SJSA1 (cell line): ENCODE results near the gene NXNL1. TPM values are rescaled to one million over a fixed set of nuclear protein-coding genes. Genes with fewer than 3 reads are reported as not detected.
A peak's percentile ranks its signal among the peaks of the same experiment; 100 is the strongest.

Source experiments
- DNase-seq, 2 experiments: peaks; one replicate each; pipeline ENCODE4 v3.0.0-alpha.2; 2015 to 2020; ENCODE audit warnings: low spot score in 2 of 2, low read depth in 1 of 2
- H3K27ac ChIP-seq: fragments of 250-450 bp; sonication (Bioruptor Pico); 2 replicates; pipeline ENCODE4 v1.5.1; 2020; ENCODE audit warnings: mild to moderate bottlenecking, moderate library complexity
- H3K27me3 ChIP-seq: fragments of 250-450 bp; sonication (Bioruptor Pico); replicated peaks from 2 replicates; pipeline ENCODE4 v1.5.1; 2020; ENCODE audit warnings: mild to moderate bottlenecking, moderate library complexity
- H3K36me3 ChIP-seq: fragments of 250-450 bp; sonication (Bioruptor Pico); 2 replicates; pipeline ENCODE4 v1.5.1; 2020; ENCODE audit warnings: mild to moderate bottlenecking
- H3K4me1 ChIP-seq: fragments of 250-450 bp; sonication (Bioruptor Pico); replicated peaks from 2 replicates; pipeline ENCODE4 v1.6.1; 2021; ENCODE audit warnings: mild to moderate bottlenecking
- H3K4me3 ChIP-seq: fragments of 250-450 bp; sonication (Bioruptor Pico); 2 replicates; pipeline ENCODE4 v1.5.1; 2020; ENCODE audit warnings: mild to moderate bottlenecking
- H3K9me3 ChIP-seq: fragments of 250-450 bp; sonication (Bioruptor Pico); replicated peaks from 2 replicates; pipeline ENCODE4 v1.5.1; 2020; ENCODE audit warnings: mild to moderate bottlenecking
- total RNA-seq: library from RNA; depleted of rRNA; stranded (reverse); fragments of >200 nt; shearing (Covaris generic); gene quantifications from 2 replicates; pipeline ENCODE4 v1.2.3, GENCODE V29; 2014; rRNA removed

The NXNL1 gene
- total RNA-seq, 1 experiment from 2014 or later = not detected

GRCh38 chr19:17409990-17410389 is 50.7 kb downstream of the NXNL1 start:
- no peaks in the 10 kb centered on the region for H3K27me3 ChIP-seq
- H3K27ac ChIP-seq = no peak overlapping the region
- no peaks in the 10 kb centered on the region for H3K36me3 ChIP-seq
- H3K4me3 ChIP-seq = no peak overlapping the region
- no peaks in the 10 kb centered on the region for H3K9me3 ChIP-seq
- no peak for DNase-seq
- H3K4me1 ChIP-seq = peaks cover 28% of the 10 kb centered on the region

- H3K27me3 ChIP-seq = no peaks in the 10 kb centered on the region
- peaks cover 15% of the 10 kb centered on the region for H3K4me1 ChIP-seq
- no peak overlapping the region for H3K4me3 ChIP-seq
- no peak overlapping the region for H3K27ac ChIP-seq
- no peaks in the 10 kb centered on the region for H3K9me3 ChIP-seq
- no peaks in the 10 kb centered on the region for H3K36me3 ChIP-seq
- DNase-seq = no peak
Measured at GRCh38 chr19:17406887-17407196, 53.9 kb downstream of the NXNL1 start.

GRCh38 chr19:17406046-17406886 is 54.5 kb downstream of the NXNL1 start:
- peak; percentile 63 to 64 for DNase-seq

More at GRCh38 chr19:17406046-17406886, 54.5 kb downstream of the NXNL1 start:
- Histone ChIP-seq H3K4me1 (peaks cover 15% of the 10 kb centered on the region), H3K9me3 (no peaks in the 10 kb centered on the region), H3K27ac (no peak overlapping the region), H3K27me3 (no peaks in the 10 kb centered on the region), H3K36me3 (no peaks in the 10 kb centered on the region), H3K4me3 (no peak overlapping the region)

Other genes with a start within 250 kb of the NXNL1 start
- gene USE1, start 245.6 kb downstream of the NXNL1 start, total RNA-seq = 23.1 and 38.4 TPM in 2 replicates
- gene OCEL1, start 234.7 kb downstream of the NXNL1 start, total RNA-seq = 10.6 TPM in 1 of 2 replicates, not detected in the other
- 55.1 and 64.8 TPM in 2 replicates for gene NR2F6, start 215.0 kb downstream of the NXNL1 start, total RNA-seq
- gene USHBP1, start 196.2 kb downstream of the NXNL1 start, total RNA-seq = not detected in 2 replicates
- gene BABAM1, start 193.5 kb downstream of the NXNL1 start, total RNA-seq = 138 and 146 TPM in 2 replicates
- gene ANKLE1, start 179.0 kb downstream of the NXNL1 start, total RNA-seq = 0.16 TPM in 1 of 2 replicates, not detected in the other
- gene ABHD8, start 157.5 kb downstream of the NXNL1 start, total RNA-seq = 2.3 and 5.2 TPM in 2 replicates
- 35.1 and 69.4 TPM in 2 replicates for gene MRPL34, start 155.1 kb downstream of the NXNL1 start, total RNA-seq
- gene DDA1, start 151.4 kb downstream of the NXNL1 start, total RNA-seq = 74.7 and 107 TPM in 2 replicates
- gene ANO8, start 126.1 kb downstream of the NXNL1 start, total RNA-seq = 2.9 and 5.3 TPM in 2 replicates
- 19.5 and 31.6 TPM in 2 replicates for gene GTPBP3, start 123.4 kb downstream of the NXNL1 start, total RNA-seq
- not detected in 2 replicates for gene PLVAP, start 83.6 kb downstream of the NXNL1 start, total RNA-seq
- not detected in 2 replicates for gene CCDC194, start 66.7 kb downstream of the NXNL1 start, total RNA-seq
- gene BST2, start 55.3 kb downstream of the NXNL1 start, total RNA-seq = 0.45 and 3.8 TPM in 2 replicates
- gene MVB12A, start 40.9 kb downstream of the NXNL1 start, total RNA-seq = 58.5 and 67.9 TPM in 2 replicates
- not detected in 2 replicates for gene TMEM221, start 12.3 kb downstream of the NXNL1 start, total RNA-seq
- gene SLC27A1, start 9.6 kb upstream of the NXNL1 start, total RNA-seq = 4.0 and 4.8 TPM in 2 replicates
- gene PGLS, start 50.7 kb upstream of the NXNL1 start, total RNA-seq = 51.5 and 58.5 TPM in 2 replicates
- 73.9 and 114 TPM in 2 replicates for gene COLGALT1, start 94.7 kb upstream of the NXNL1 start, total RNA-seq
- gene UNC13A, start 227.4 kb upstream of the NXNL1 start, total RNA-seq = not detected in 2 replicates